Lower leg skin (tissue), 3 donors: ENCODE results near the gene DMD.

Experiments used
- CTCF ChIP-seq, 3 donors: fragments of 450-650 bp; IDR thresholded peaks; one replicate each; pipeline ENCODE4 v1.5.1; 2016; ENCODE audit warnings: antibody characterized with exemption in 3 of 3, mild to moderate bottlenecking in 3 of 3, moderate library complexity in 2 of 3
- POLR2A ChIP-seq, 2 donors: fragments of 450-650 bp; IDR thresholded peaks; one replicate each; pipeline ENCODE4 v1.6.1; 2016 to 2017; ENCODE audit warnings: antibody characterized with exemption in 2 of 2, mild to moderate bottlenecking in 1 of 2, moderate library complexity in 1 of 2

- TF ChIP-seq CTCF (IDR thresholded peaks at IDR 0.05) (no peak), POLR2A (IDR thresholded peaks at IDR 0.05) (no peak)
These were observed 1341.1 kb downstream of the DMD start for GRCh38 chrX:31870267-31870666.
